Measurements from ENCODE around the gene SLC7A6.

Gene SLC7A6

GRCh38 chr16:68244481-68244902 lies 19.8 kb upstream of the SLC7A6 start:
- no peak for ATAC-seq
- no peaks in the 10 kb centered on the region for H3K36me3 Mint-ChIP-seq

GRCh38 chr16:68244903-68245853 lies 19.1 kb upstream of the SLC7A6 start, which contains the start of gene PLA2G15:
Gene PLA2G15 (plus strand): TSS chr16:68245373. CDS start chr16:68245427, 54 bp downstream.
- peak; percentile 97 for ATAC-seq
- peak within 1 kb of the TSS; percentile 85 for H3K27ac Mint-ChIP-seq
- H3K4me3 Mint-ChIP-seq = peak within 1 kb of the TSS; percentile 100
- no peaks in the 10 kb centered on the region for H3K27me3 Mint-ChIP-seq
- no peaks in the 10 kb centered on the region for H3K9me3 Mint-ChIP-seq
- peaks cover 44% of the 10 kb centered on the region for H3K4me1 Mint-ChIP-seq
- no peaks in the 10 kb centered on the region for H3K36me3 Mint-ChIP-seq

More at GRCh38 chr16:68244481-68244902, 19.8 kb upstream of the SLC7A6 start:
- peak overlapping the region; percentile 100 for H3K4me3 Mint-ChIP-seq
- H3K9me3 Mint-ChIP-seq = no peaks in the 10 kb centered on the region
- no peaks in the 10 kb centered on the region for H3K27me3 Mint-ChIP-seq
- H3K27ac Mint-ChIP-seq = peak overlapping the region; percentile 85
- peaks cover 44% of the 10 kb centered on the region for H3K4me1 Mint-ChIP-seq

- Mint-ChIP-seq H3K9me3 (no peaks in the 10 kb centered on the region), H3K27ac (peak overlapping the region; percentile 85), H3K4me3 (peak overlapping the region; percentile 100), H3K27me3 (no peaks in the 10 kb centered on the region), H3K4me1 (peaks cover 44% of the 10 kb centered on the region), H3K36me3 (peaks cover 6% of the 10 kb centered on the region)
- ATAC-seq = no peak
These were observed 18.2 kb upstream of the SLC7A6 start for GRCh38 chr16:68246121-68246520.

- H3K4me1 Mint-ChIP-seq = peaks cover 44% of the 10 kb centered on the region
- H3K36me3 Mint-ChIP-seq = peaks cover 8% of the 10 kb centered on the region
- H3K27me3 Mint-ChIP-seq = no peaks in the 10 kb centered on the region
- no peak for ATAC-seq
- no peaks in the 10 kb centered on the region for H3K9me3 Mint-ChIP-seq
- peak overlapping the region; percentile 100 for H3K4me3 Mint-ChIP-seq
- no peak overlapping the region for H3K27ac Mint-ChIP-seq
These were observed 17.7 kb upstream of the SLC7A6 start for GRCh38 chr16:68246666-68247065.

- Mint-ChIP-seq H3K4me1 (peaks cover 50% of the 10 kb centered on the region), H3K27ac (peak overlapping the region; percentile 46), H3K9me3 (no peaks in the 10 kb centered on the region), H3K27me3 (no peaks in the 10 kb centered on the region), H3K4me3 (no peak overlapping the region), H3K36me3 (peaks cover 13% of the 10 kb centered on the region)
- ATAC-seq = no peak
These were observed 16.9 kb upstream of the SLC7A6 start for GRCh38 chr16:68247400-68247799.

GRCh38 chr16:68247932-68248331 lies 16.4 kb upstream of the SLC7A6 start:
- Mint-ChIP-seq H3K36me3 (peaks cover 13% of the 10 kb centered on the region), H3K27ac (peak overlapping the region; percentile 46), H3K9me3 (no peaks in the 10 kb centered on the region), H3K27me3 (no peaks in the 10 kb centered on the region), H3K4me1 (peaks cover 50% of the 10 kb centered on the region), H3K4me3 (no peak overlapping the region)
- ATAC-seq = no peak

- Mint-ChIP-seq H3K27ac (no peak overlapping the region), H3K4me3 (no peak overlapping the region), H3K9me3 (no peaks in the 10 kb centered on the region), H3K27me3 (no peaks in the 10 kb centered on the region), H3K4me1 (peaks cover 44% of the 10 kb centered on the region), H3K36me3 (peaks cover 13% of the 10 kb centered on the region)
- ATAC-seq = no peak
These were observed 15.0 kb upstream of the SLC7A6 start for GRCh38 chr16:68249371-68249770.

- Mint-ChIP-seq H3K4me1 (peaks cover 31% of the 10 kb centered on the region), H3K27ac (no peak overlapping the region), H3K36me3 (peaks cover 21% of the 10 kb centered on the region), H3K27me3 (no peaks in the 10 kb centered on the region), H3K9me3 (no peaks in the 10 kb centered on the region), H3K4me3 (no peak overlapping the region)
- ATAC-seq = no peak
These were observed 13.4 kb upstream of the SLC7A6 start for GRCh38 chr16:68250951-68251350.

- peaks cover 22% of the 10 kb centered on the region for H3K4me1 Mint-ChIP-seq
- no peaks in the 10 kb centered on the region for H3K9me3 Mint-ChIP-seq
- peak overlapping the region; percentile 22 for H3K27ac Mint-ChIP-seq
- H3K36me3 Mint-ChIP-seq = peaks cover 21% of the 10 kb centered on the region
- no peak for ATAC-seq
- no peak overlapping the region for H3K4me3 Mint-ChIP-seq
- no peaks in the 10 kb centered on the region for H3K27me3 Mint-ChIP-seq
These were observed 12.5 kb upstream of the SLC7A6 start for GRCh38 chr16:68251832-68252231.

- no peak overlapping the region for H3K27ac Mint-ChIP-seq
- H3K9me3 Mint-ChIP-seq = no peaks in the 10 kb centered on the region
- peaks cover 21% of the 10 kb centered on the region for H3K4me1 Mint-ChIP-seq
- ATAC-seq = no peak
- H3K36me3 Mint-ChIP-seq = peaks cover 21% of the 10 kb centered on the region
- H3K4me3 Mint-ChIP-seq = no peak overlapping the region
- no peaks in the 10 kb centered on the region for H3K27me3 Mint-ChIP-seq
These were observed 11.9 kb upstream of the SLC7A6 start for GRCh38 chr16:68252383-68252782.

GRCh38 chr16:68253721-68254120 lies 10.6 kb upstream of the SLC7A6 start:
- H3K27me3 Mint-ChIP-seq = no peaks in the 10 kb centered on the region
- no peak for ATAC-seq
- H3K36me3 Mint-ChIP-seq = peaks cover 28% of the 10 kb centered on the region
- no peaks in the 10 kb centered on the region for H3K9me3 Mint-ChIP-seq
- H3K4me1 Mint-ChIP-seq = peaks cover 23% of the 10 kb centered on the region
- H3K27ac Mint-ChIP-seq = no peak overlapping the region
- H3K4me3 Mint-ChIP-seq = no peak overlapping the region

GRCh38 chr16:68255712-68256111 lies 8.6 kb upstream of the SLC7A6 start:
- H3K9me3 Mint-ChIP-seq = no peaks in the 10 kb centered on the region
- H3K4me1 Mint-ChIP-seq = peaks cover 26% of the 10 kb centered on the region
- H3K27me3 Mint-ChIP-seq = no peaks in the 10 kb centered on the region
- no peak for ATAC-seq
- H3K4me3 Mint-ChIP-seq = no peak overlapping the region
- peaks cover 27% of the 10 kb centered on the region for H3K36me3 Mint-ChIP-seq
- no peak overlapping the region for H3K27ac Mint-ChIP-seq

GRCh38 chr16:68257251-68257905 lies 6.9 kb upstream of the SLC7A6 start:
- peak; percentile 84 for ATAC-seq
- Mint-ChIP-seq H3K4me3 (no peak overlapping the region), H3K4me1 (peaks cover 33% of the 10 kb centered on the region), H3K27me3 (no peaks in the 10 kb centered on the region), H3K27ac (peak overlapping the region; percentile 85), H3K36me3 (peaks cover 17% of the 10 kb centered on the region), H3K9me3 (no peaks in the 10 kb centered on the region)

- H3K4me3 Mint-ChIP-seq = no peak overlapping the region
- H3K27me3 Mint-ChIP-seq = no peaks in the 10 kb centered on the region
- H3K36me3 Mint-ChIP-seq = peaks cover 17% of the 10 kb centered on the region
- peaks cover 36% of the 10 kb centered on the region for H3K4me1 Mint-ChIP-seq
- H3K27ac Mint-ChIP-seq = peak overlapping the region; percentile 85
- H3K9me3 Mint-ChIP-seq = no peaks in the 10 kb centered on the region
- peak; percentile 80 for ATAC-seq
These were observed 6.2 kb upstream of the SLC7A6 start for GRCh38 chr16:68257906-68258800.
